LHCN-M2 (cell line): Measurements from ENCODE around the gene NLRP2B. TPM values are rescaled to one million over a fixed set of nuclear protein-coding genes. Genes with fewer than 3 reads are reported as not detected.
"Not testable (repeated sequence)": the region's sequence is repeated elsewhere in the genome, so short reads cannot be mapped to it uniquely, and the experiment has no call there.

Experiments
- DNase-seq: peaks from one replicate; pipeline ENCODE4 v3.0.0-alpha.2; 2012; ENCODE audit warnings: low read depth
- polyA plus RNA-seq: library from polyadenylated mRNA; unstranded; fragments of >200 nt; gene quantifications from one replicate; pipeline ENCODE4 v1.2.1, GENCODE V29; 2012; ENCODE audit warnings: missing spikeins
- total RNA-seq: library from RNA; depleted of rRNA; stranded (reverse); fragments of >200 nt; gene quantifications from 2 replicates; pipeline ENCODE4 v1.2.3, GENCODE V29; 2014; rRNA removed

The NLRP2B gene
- total RNA-seq: not detected in 2 replicates
- polyA plus RNA-seq: not detected

GRCh38 chrX:57680160-57680559 lies at the start of gene NLRP2B:
Gene NLRP2B, minus strand, starts transcription at chrX:57680260.
- DNase-seq: no peak

GRCh38 chrX:57725995-57726394 lies 45.9 kb upstream of the NLRP2B start:
- not testable (repeated sequence) for DNase-seq

GRCh38 chrX:57681341-57681740 lies 1.3 kb upstream of the NLRP2B start:
- DNase-seq: no peak

- DNase-seq: no peak
Measured at GRCh38 chrX:57678686-57679428, 1.2 kb downstream of the NLRP2B start.

GRCh38 chrX:57677132-57677858 lies 2.8 kb downstream of the NLRP2B start:
- DNase-seq: peak; percentile 42

- no peak for DNase-seq
Measured at GRCh38 chrX:57675320-57675719, 4.7 kb downstream of the NLRP2B start.

GRCh38 chrX:57674861-57675260 lies 5.2 kb downstream of the NLRP2B start:
- DNase-seq: no peak

GRCh38 chrX:57669961-57670360 lies 10.1 kb downstream of the NLRP2B start:
- DNase-seq: no peak

- no peak for DNase-seq
Measured at GRCh38 chrX:57667010-57667409, 13.1 kb downstream of the NLRP2B start.

GRCh38 chrX:57655065-57655464 lies 25.0 kb downstream of the NLRP2B start:
- DNase-seq: no peak

GRCh38 chrX:57652705-57653104 lies 27.4 kb downstream of the NLRP2B start:
- DNase-seq: no peak

GRCh38 chrX:57651169-57651919 lies 28.7 kb downstream of the NLRP2B start:
- DNase-seq: no peak

- DNase-seq: no peak
Measured at GRCh38 chrX:57647020-57647419, 33.0 kb downstream of the NLRP2B start.

- no peak for DNase-seq
Measured at GRCh38 chrX:57643698-57644097, 36.4 kb downstream of the NLRP2B start.

- no peak for DNase-seq
Measured at GRCh38 chrX:57641338-57641737, 38.7 kb downstream of the NLRP2B start.

- no peak for DNase-seq
Measured at GRCh38 chrX:57640674-57641016, 39.4 kb downstream of the NLRP2B start.

GRCh38 chrX:57629438-57629837 lies 50.6 kb downstream of the NLRP2B start:
- DNase-seq: not testable (repeated sequence)

Other genes starting within 250 kb of the NLRP2B start
- 11.1 and 11.9 TPM in 2 replicates for gene ZXDB, start 88.2 kb downstream of the NLRP2B start, total RNA-seq
- 4.8 and 5.8 TPM in 2 replicates for gene ZXDA, start 230.2 kb upstream of the NLRP2B start, total RNA-seq